Dermis lymphatic vessel endothelial cell (primary cell): ENCODE measurements around the gene UBC. TPM values are rescaled to one million over a fixed set of nuclear protein-coding genes. Genes with fewer than 3 reads are reported as not detected.

Experiments
- total RNA-seq: library from RNA; depleted of rRNA; stranded (reverse); fragments of >200 nt; gene quantifications from 2 replicates; pipeline ENCODE4 v1.2.1, GENCODE V29; 2014

Gene UBC
- 1,185 and 1,355 TPM in 2 replicates for total RNA-seq

DNA sequence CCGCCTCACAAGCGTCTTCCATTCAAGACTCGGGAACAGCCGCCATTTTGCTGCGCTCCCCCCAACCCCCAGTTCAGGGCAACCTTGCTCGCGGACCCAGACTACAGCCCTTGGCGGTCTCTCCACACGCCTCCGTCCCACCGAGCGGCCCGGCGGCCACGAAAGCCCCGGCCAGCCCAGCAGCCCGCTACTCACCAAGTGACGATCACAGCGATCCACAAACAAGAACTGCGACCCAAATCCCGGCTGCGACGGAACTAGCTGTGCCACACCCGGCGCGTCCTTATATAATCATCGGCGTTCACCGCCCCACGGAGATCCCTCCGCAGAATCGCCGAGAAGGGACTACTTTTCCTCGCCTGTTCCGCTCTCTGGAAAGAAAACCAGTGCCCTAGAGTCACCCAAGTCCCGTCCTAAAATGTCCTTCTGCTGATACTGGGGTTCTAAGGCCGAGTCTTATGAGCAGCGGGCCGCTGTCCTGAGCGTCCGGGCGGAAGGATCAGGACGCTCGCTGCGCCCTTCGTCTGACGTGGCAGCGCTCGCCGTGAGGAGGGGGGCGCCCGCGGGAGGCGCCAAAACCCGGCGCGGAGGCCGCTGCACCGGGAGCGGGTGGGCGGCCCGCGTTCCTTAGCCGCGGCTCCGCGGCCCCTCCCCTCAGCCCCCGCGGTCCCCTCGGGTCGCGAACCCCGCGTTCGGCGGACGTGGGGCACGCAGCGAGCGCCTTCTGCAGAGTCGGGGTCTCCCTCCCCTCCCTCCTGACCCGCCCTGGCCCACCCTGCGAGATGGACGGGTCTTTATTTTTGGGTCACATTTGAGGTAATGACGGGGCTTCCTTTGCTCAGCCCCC lies at the start of gene UBC:
TSS of gene UBC (minus strand) at position 259 of the 847 bp plus-strand sequence. CDS start 879 bp downstream, outside the sequence.

DNA sequence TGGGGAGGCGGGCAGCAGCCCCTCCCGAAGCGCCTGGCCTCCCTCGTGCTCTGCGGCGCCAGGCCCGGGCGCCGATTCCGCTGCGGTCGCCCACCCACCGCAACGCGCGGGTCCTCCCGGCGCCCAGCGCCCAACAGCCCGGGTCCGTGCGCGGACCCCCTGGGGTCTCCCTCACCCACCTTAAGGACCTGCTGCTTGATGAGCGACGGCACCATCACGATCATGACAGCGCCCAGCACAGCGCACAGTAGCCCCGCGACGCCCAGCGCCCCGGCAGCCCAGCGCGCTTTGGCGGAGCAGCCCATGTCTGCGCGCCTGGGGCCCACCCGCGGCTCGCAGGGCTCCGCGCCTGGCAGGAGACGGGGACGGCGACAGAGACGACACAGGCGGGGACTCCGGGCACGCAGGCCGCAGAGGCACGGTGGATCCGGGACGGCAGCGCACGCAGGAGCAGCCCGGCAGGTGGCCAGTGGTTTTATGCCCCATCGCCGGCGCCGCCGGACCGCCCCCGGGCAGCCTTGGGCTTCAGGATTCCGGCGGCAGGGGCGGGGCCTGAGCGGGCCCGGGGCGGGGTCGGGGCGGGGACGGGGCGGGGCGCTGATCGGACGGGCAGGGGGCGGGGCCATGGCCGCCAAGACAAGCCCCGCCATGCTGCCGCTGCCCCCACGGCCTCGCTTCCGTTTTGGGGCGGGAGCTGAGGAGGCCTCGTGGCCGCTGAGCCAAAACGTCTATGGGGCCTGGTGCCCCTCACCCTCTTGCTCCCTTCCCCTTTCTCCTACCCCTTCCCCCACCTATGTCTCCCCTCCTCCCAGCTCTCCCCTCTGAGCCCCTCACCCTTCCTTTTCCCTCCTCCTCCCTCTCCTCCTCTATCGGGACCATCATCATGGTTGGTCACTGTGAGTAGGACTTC lies 50.8 kb downstream of the UBC start, which contains the start of gene SCARB1:
TSS of gene SCARB1 (minus strand) at position 449 of the 910 bp plus-strand sequence. CDS start at position 305, 144 bp downstream.

Other genes with a start within 250 kb of the UBC start
- gene SCARB1, start 50.8 kb downstream of the UBC start, total RNA-seq = 6.8 and 11.4 TPM in 2 replicates
- 8.7 and 12.2 TPM in 2 replicates for gene DHX37, start 74.5 kb upstream of the UBC start, total RNA-seq
- 1.6 and 2.2 TPM in 2 replicates for gene BRI3BP, start 79.0 kb upstream of the UBC start, total RNA-seq
- gene AACS, start 150.8 kb upstream of the UBC start, total RNA-seq = 15.3 and 19.8 TPM in 2 replicates